NCI-H524 (cell line): ENCODE results near the gene PTBP1.

ENCODE experiments used
- DNase-seq, 2 experiments: peaks; one replicate each; lab custom pipeline; 2025; lab: John Stamatoyannopoulos, UW

The PTBP1 gene

DNA sequence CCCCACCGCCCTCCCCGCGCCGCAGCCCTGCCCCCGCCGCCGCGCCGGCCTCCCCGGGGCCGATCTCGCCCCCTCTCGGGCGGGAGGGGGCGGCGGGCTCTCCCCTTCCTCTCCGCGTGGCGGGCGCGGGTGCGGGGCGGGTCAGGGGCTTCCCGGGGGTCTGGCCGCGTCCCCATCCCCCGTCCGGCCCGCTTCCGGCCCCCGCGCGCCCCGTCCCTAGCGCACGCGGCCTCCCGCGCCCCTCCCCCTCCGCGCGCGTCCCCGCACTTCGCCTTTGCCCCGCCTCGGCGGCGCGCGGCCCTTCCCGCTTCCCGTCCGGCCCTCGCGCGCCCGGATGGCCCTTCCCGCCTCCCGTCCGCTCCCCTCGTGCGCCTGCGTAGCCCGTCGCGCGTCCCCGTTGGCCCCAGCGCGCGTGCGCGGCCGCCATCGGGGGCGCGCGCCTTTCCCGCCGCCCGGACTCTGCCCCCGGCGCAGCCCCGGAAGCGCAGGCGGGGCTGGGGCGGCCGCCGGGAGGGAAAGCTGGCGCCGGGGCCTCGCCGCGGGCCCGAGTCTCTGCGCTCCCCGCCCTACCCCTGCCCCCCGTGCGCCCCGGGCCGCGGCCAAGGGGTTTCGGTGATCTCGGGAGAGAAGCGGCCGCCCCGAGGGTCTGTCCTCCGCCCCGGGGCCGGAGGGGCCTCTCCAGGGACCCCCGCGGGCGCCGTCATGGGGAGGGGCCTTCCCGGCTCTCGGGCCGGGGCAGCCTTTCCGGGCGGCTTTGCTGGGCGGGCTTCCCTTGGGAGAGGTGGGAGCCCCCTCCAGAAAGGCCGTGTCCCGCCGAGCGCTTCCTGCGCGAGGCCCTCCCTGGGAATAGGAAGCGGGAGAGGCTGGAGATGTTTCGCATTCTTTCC, 519 bp downstream of the PTBP1 start:
- DNase-seq = peak; percentile 79 to 91

DNA sequence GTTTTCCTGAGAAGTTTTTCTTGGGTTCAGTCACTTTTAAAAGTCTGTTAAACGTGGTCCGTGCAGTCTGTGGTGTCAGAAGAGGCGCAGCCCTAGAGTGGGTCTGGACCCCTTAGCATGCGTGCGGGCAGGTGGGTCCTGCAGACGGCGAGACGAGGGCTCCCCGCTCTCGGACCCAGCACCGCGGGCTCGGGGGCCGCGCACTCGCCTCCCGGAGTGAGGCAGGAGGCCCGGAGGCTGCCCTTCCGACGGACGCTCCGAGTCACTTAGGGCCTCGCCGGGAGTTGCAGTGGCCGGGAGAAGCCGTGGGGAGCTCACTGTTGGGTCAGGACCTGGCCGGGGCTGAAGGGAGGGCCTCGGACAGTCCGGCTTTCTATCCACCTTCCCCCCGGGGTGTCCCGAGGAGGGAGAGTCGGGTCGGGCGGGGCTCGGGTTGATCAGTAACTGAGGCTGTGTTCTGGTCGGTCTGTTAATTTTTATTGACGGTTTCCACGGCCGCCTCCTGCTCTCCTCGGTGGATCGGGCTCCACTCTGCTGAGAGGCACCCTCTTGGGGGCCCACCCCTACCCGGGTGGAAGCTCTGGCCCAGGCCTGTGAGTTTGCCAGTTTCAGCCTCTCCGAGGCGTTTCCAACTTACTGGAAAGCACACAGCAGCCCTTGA, 1.3 kb downstream of the PTBP1 start:
- no peak for DNase-seq

DNA sequence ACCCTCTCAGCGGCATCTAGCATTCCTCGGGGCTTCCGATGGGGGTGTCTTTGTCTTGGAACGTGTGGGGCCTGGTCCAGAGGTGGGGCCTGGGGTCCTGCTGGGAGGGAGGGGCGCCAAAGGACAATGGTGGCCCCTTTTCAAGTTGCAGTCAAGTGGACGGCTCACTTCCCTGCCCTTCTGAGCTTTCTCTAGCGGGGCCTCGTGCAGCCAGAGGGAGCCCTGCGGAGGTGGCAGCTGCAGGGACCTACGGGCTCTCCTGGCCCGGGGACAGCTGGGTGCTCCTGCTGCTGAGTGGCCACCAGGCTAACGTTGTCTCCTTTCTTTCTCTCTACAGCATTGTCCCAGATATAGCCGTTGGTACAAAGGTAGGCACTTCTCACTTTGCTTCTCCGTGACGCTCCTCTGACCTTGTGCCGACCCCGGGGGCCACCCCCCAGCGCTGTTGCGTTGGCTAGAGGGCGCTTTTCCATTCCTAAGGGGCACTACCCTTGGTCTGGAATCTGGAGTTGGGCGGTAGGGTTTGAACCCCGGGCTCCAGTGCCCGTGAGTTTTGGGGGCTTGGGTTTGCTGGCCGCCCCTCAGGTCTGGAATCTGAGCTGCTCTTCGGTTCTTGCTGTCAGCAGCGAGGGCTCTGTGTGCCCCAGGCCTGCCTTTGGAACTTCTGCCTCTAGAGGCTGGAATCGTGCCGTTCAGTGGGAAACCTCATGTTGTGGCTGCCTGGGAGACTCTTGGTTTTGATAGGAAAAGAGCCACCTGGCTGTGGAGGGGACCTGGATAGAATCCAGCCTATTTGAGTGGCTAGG, 2.0 kb downstream of the PTBP1 start:
- peak in 1 of 2 experiments; percentile 36 for DNase-seq

- no peak for DNase-seq
Observed at GRCh38 chr19:800360-801029, 3.2 kb downstream of the PTBP1 start.

- no peak for DNase-seq
Observed at GRCh38 chr19:801030-801860, 4.0 kb downstream of the PTBP1 start.

- no peak for DNase-seq
Observed at GRCh38 chr19:801861-802497, 4.7 kb downstream of the PTBP1 start.

DNA sequence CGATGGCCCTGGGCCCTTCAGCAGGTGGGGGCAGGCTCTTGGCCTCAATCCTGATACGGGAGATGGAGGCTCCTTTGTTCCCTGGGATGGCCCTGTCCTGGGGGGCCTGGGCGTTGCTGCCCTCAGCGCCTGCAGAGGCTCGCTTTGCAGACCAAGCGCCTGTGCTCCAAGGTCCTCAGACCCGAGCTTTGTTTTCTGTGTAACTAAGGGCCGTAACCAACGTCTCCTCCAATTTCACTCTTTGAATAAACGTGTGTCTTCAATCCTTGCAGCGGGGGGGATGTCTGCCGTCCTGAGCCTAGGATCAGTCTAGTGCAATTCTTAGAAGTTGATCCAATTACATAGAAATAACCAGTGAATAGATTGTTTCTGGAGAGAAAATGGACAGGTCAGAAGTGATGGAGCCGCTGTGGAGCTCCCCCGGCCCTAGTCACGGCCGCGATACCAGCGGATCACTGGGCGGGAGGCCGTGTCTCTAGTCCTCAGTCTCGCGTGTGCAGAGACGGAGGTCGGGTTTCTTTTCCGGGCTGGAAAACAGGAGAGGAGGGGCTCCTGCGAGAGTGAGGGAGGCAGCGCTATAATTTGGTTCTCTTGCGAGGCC, 5.3 kb downstream of the PTBP1 start:
- DNase-seq = no peak

GRCh38 chr19:803099-803561, 5.9 kb downstream of the PTBP1 start:
- DNase-seq = no peak

DNA sequence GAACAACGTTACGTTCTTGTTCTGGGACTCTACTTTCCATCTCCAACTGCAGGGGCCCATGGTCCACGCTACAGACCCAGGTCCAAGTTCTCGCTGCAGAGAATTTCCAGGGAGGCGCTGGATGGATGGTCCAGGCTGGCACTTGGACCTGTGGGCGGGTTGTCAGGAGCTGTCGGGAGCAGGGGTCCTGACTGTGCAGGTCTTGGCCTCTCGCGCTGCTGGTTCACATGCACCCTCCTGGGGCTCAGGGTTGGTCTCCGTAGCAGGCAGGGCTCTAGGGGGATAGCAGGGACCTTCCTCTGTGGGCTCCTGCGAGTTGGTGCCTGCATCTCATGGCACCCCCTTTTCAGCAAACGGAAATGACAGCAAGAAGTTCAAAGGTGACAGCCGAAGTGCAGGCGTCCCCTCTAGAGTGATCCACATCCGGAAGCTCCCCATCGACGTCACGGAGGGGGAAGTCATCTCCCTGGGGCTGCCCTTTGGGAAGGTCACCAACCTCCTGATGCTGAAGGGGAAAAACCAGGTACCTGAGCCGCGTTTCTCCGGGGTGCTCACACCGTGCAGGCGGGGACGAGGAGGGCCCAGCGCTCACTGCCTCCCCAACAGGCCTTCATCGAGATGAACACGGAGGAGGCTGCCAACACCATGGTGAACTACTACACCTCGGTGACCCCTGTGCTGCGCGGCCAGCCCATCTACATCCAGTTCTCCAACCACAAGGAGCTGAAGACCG, 6.6 kb downstream of the PTBP1 start:
- DNase-seq = no peak

DNA sequence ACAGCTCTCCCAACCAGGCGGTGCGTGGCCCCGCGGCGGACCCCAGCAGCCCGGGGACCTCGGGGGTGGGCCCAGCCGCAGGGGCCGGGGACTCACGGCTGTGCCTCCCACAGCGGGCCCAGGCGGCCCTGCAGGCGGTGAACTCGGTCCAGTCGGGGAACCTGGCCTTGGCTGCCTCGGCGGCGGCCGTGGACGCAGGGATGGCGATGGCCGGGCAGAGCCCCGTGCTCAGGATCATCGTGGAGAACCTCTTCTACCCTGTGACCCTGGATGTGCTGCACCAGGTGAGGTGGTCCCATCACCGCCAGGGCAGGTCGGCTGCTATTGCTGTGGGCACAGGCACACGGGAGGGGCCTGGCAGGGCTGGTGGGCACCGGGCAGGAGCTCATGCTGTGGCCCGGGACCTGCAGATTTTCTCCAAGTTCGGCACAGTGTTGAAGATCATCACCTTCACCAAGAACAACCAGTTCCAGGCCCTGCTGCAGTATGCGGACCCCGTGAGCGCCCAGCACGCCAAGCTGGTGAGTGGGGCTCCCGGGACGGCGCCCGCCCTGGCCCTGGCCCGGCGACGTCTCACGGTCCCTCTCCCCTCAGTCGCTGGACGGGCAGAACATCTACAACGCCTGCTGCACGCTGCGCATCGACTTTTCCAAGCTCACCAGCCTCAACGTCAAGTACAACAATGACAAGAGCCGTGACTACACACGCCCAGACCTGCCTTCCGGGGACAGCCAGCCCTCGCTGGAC, 7.3 kb downstream of the PTBP1 start:
- DNase-seq = no peak

DNA sequence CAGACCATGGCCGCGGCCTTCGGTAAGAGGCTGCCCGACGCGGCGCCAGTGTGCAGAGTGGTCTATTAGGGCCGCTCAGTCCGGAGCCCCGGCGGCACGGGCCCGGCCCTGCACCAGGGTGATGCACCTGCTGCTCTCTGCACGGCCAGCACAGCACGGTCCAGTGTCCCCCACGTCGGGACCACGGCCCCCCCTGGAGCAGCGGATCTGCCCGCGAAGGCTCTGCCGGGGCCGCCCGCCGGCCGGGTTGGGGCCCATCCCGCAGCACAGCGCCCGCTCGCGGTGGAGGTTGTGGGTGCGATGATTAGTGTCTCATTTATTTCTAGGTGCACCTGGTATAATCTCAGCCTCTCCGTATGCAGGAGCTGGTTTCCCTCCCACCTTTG, 7.9 kb downstream of the PTBP1 start:
- no peak for DNase-seq

GRCh38 chr19:805600-806550, 8.6 kb downstream of the PTBP1 start:
- DNase-seq = no peak

DNA sequence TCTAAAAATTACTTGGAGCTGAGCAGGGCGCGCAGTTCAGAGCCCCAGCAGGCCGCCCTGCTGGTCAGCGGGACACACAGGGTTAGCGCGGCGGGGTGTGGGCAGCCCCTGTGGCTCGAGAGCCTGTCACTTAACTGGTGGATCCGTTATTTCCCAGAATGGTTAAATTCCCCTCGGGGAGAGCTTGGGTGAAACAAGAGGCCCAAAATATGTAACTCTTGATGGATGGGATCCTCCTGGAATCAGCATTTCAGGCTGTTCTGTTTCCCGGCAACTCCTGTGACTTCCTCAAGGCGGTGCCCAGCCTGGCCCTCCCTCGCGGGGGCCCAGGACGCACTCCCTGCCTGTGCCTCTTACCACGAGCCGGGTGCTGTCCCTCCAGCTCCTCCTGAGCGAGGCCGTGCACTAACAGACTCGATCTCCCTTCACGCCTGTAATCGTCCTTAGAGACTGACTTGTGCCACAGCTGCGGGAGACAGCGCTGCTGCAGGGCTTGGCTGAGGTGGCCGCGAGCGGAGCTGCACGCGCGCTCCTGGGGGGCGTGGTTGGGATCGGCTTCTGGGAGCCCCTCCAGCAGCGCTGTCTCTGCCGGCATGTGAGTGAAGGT, 9.7 kb downstream of the PTBP1 start:
- DNase-seq = no peak

DNA sequence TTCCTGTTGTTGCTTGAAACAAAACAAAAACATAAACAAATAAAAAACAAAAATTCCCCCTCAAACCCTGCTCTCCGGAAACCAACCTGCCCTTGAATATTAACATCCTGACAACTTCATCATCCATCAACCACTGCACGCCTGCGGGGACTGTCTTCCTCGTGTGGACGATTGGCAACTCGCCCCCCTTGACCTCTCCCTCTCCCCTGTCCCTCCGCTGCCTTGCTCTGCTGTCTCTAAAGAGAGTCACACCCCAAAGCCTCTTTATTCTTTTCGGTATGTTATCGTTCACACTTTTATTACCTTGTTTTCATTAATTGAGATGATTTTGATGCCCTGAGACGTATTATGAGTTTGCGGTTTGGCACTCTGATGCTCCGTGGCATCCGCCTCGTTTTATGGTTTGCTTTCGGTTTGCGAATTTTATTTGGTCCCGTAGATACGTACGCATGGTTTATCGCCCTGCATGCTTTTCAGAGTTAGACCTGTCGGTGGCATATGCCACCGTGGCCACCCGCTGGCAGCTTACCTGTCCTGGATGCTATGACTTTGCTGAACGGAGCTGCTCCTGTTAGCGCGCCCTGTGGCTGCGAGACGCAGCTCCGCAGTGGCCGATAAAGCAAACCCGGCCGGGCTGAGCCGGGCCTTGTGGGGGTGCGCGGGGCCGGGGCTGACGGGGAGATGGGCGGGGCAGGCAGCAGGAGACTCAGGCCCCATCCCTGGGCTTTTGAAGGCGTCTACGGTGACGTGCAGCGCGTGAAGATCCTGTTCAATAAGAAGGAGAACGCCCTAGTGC, 10.6 kb downstream of the PTBP1 start:
- no peak for DNase-seq

- DNase-seq = no peak
Observed at GRCh38 chr19:808423-808775, 11.1 kb downstream of the PTBP1 start.

- DNase-seq = no peak
Observed at GRCh38 chr19:810077-810855, 13.0 kb downstream of the PTBP1 start.
